A673 (cell line): ENCODE measurements around the gene SLC12A6. TPM values are rescaled to one million over a fixed set of nuclear protein-coding genes. Genes with fewer than 3 reads are reported as not detected.

Experiments
- BruUV-seq: library from RNA; stranded (reverse); fragments of 400-500 nt; replicated peaks from 2 replicates; lab custom pipeline; 2021; lab: Mats Ljungman, UMichigan
- CTCF ChIA-PET: fragments of 300-600 bp; sonication (Branson Sonifier 250); formaldehyde crosslinking; loops from one replicate; lab custom pipeline; 2022; ENCODE audit warnings: antibody characterized with exemption; lab: Charles Lee
- POLR2A ChIA-PET: fragments of 300-600 bp; sonication (Branson Sonifier 250); formaldehyde crosslinking; loops from one replicate; lab custom pipeline; 2022; ENCODE audit warnings: antibody characterized with exemption; ENCODE audit not compliant: low non-redundant PET; lab: Charles Lee
- DNase-seq: peaks from one replicate; pipeline ENCODE4 v3.0.0-alpha.2; 2015; ENCODE audit warnings: low spot score
- H3K27ac ChIP-seq: fragments of 200-600 bp; sonication (generic); 2 replicates; pipeline ENCODE4 v1.5.1; 2016; ENCODE audit warnings: mixed run types, low read depth, mild to moderate bottlenecking, mixed read lengths, antibody characterized with exemption, low read length; ENCODE audit not compliant: poor library complexity, severe bottlenecking
- H3K27me3 ChIP-seq: fragments of 200-600 bp; sonication (generic); replicated peaks from 2 replicates; pipeline ENCODE4 v1.6.1; 2017; ENCODE audit warnings: mixed run types, low read depth, mild to moderate bottlenecking, mixed read lengths, antibody characterized with exemption, low read length; ENCODE audit not compliant: insufficient read depth, poor library complexity
- H3K36me3 ChIP-seq: fragments of 200-600 bp; sonication (generic); 2 replicates; pipeline ENCODE4 v1.6.1; 2016; ENCODE audit warnings: mixed run types, mild to moderate bottlenecking, mixed read lengths, antibody characterized with exemption, low read length; ENCODE audit not compliant: insufficient read depth, poor library complexity, severe bottlenecking
- H3K4me1 ChIP-seq: fragments of 200-600 bp; sonication (generic); 2 replicates; pipeline ENCODE4 v1.6.1; 2017; ENCODE audit warnings: mixed run types, mild to moderate bottlenecking, mixed read lengths, antibody characterized with exemption, low read length; ENCODE audit not compliant: insufficient read depth, poor library complexity, severe bottlenecking
- H3K4me3 ChIP-seq: fragments of 200-600 bp; sonication (generic); 2 replicates; pipeline ENCODE4 v1.5.1; 2016; ENCODE audit warnings: low read depth, mixed run types, mild to moderate bottlenecking, mixed read lengths, low read length; ENCODE audit not compliant: poor library complexity, severe bottlenecking
- H3K9me3 ChIP-seq: fragments of 200-600 bp; sonication (generic); 2 replicates; pipeline ENCODE4 v1.6.1; 2016; ENCODE audit warnings: mixed run types, low read depth, mild to moderate bottlenecking, mixed read lengths, antibody characterized with exemption, low read length; ENCODE audit not compliant: poor library complexity, severe bottlenecking
- CTCF ChIP-seq: fragments of 300-800, 200-600 bp; sonication (generic); conservative IDR thresholded peaks from 2 replicates; pipeline ENCODE4 v1.5.1; 2017; ENCODE audit warnings: low read depth, mild to moderate bottlenecking, antibody characterized with exemption, low read length, moderate library complexity, mixed read lengths
- EZH2 ChIP-seq: fragments of 200-600 bp; sonication (generic); IDR thresholded peaks from 2 replicates; pipeline ENCODE4 v1.6.1; 2017; ENCODE audit warnings: borderline replicate concordance, low read depth, mild to moderate bottlenecking, mixed read lengths, antibody characterized with exemption, low read length; ENCODE audit not compliant: poor library complexity, severe bottlenecking
- intact Hi-C: fragments of 100-400 bp; cut with micrococcal nuclease; formaldehyde crosslinking; loops from one replicate; pipeline ENCODE4 v1.10.0; 2022; ENCODE audit not compliant: unreplicated experiment
- total RNA-seq: library from RNA; stranded (reverse); gene quantifications from 2 replicates; pipeline ENCODE4 v1.2.3, GENCODE V29; 2021

The SLC12A6 gene
- total RNA-seq, 1 experiment from 2014 or later = 17.2 TPM

GRCh38 chr15:34241376-34242330 lies 95.9 kb downstream of the SLC12A6 start:
- CTCF ChIA-PET = interaction anchor here (0.7 to 1.5 kb wide), 2 partner anchors 9 to 127 kb away, joined by 3 to 4 read pairs; no protein-coding TSS in a partner anchor
- no peaks in the 10 kb centered on the region for H3K27me3 ChIP-seq
- H3K9me3 ChIP-seq = no peaks in the 10 kb centered on the region
- no peak overlapping the region for H3K4me3 ChIP-seq
- peak; percentile 31 for DNase-seq
- no peak overlapping the region for H3K27ac ChIP-seq
- POLR2A ChIA-PET = no interaction called here
- no peaks in the 10 kb centered on the region for H3K4me1 ChIP-seq
- TF ChIP-seq CTCF = peak; percentile 77
- TF ChIP-seq EZH2 = no peak
- no peaks in the 10 kb centered on the region for H3K36me3 ChIP-seq
- intact Hi-C loops = loop anchor here (10.0 kb wide), 1 partner anchor 123 kb away; the partner anchor contains the start of gene LPCAT4
- BruUV-seq = no TSS peak

GRCh38 chr15:34240537-34240936 lies 97.0 kb downstream of the SLC12A6 start:
- TF ChIP-seq EZH2 (no peak), CTCF (no peak)
- ChIA-PET POLR2A (no interaction called here), CTCF (interaction anchor here (1.5 kb wide), 1 partner anchor 128 kb away, joined by 4 read pairs; no protein-coding TSS in a partner anchor)
- Histone ChIP-seq H3K36me3 (no peaks in the 10 kb centered on the region), H3K4me3 (no peak overlapping the region), H3K27ac (no peak overlapping the region), H3K4me1 (no peaks in the 10 kb centered on the region), H3K27me3 (no peaks in the 10 kb centered on the region), H3K9me3 (no peaks in the 10 kb centered on the region)
- DNase-seq = no peak
- intact Hi-C loops = loop anchor here (10.0 kb wide), 1 partner anchor 124 kb away; the partner anchor contains the start of gene LPCAT4
- no TSS peak for BruUV-seq

GRCh38 chr15:34239151-34239808 lies 98.3 kb downstream of the SLC12A6 start:
- Histone ChIP-seq H3K9me3 (no peaks in the 10 kb centered on the region), H3K4me1 (no peaks in the 10 kb centered on the region), H3K27ac (no peak overlapping the region), H3K27me3 (no peaks in the 10 kb centered on the region), H3K36me3 (no peaks in the 10 kb centered on the region), H3K4me3 (no peak overlapping the region)
- TF ChIP-seq CTCF (no peak), EZH2 (no peak)
- BruUV-seq = no TSS peak
- ChIA-PET POLR2A (no interaction called here), CTCF (no interaction called here)
- intact Hi-C loops = no loop called here
- no peak for DNase-seq
